ENCODE results near the gene TPI1. TPM values are rescaled to one million over a fixed set of nuclear protein-coding genes. Genes with fewer than 3 reads are reported as not detected.

Gene TPI1
- total RNA-seq, 4 donors from 2014 or later = 500 to 741 (median 604) TPM

- ATAC-seq (no peak), DNase-seq (no peak)
- Histone ChIP-seq H3K9me3 (no peaks in the 10 kb centered on the region), H3K4me1 (no peaks in the 10 kb centered on the region), H3K36me3 (no peaks in the 10 kb centered on the region), H3K27me3 (no peaks in the 10 kb centered on the region), H3K27ac (no peak overlapping the region), H3K4me3 (no peak overlapping the region)
- no peak for TF ChIP-seq POLR2A (IDR thresholded peaks at IDR 0.05)
- no peak for TF ChIP-seq CTCF (IDR thresholded peaks at IDR 0.05 in 4 of 5, conservative IDR thresholded peaks at IDR 0.05 in 1 of 5)
- in situ Hi-C loops (cut with MboI; ENCODE audit: low sequenced_read_pairs in 4 of 4) (loop anchor here in 1 of 4 donors (10.0 kb wide), 1 partner anchor 109 kb away; no protein-coding TSS in a partner anchor), intact Hi-C loops (cut with DNase I; ENCODE audit: low total_unique reads) (no loop called here)
Observed at GRCh38 chr12:6843118-6843902, 24.0 kb upstream of the TPI1 start.

- Histone ChIP-seq H3K27ac (no peak overlapping the region), H3K4me3 (no peak overlapping the region), H3K36me3 (no peaks in the 10 kb centered on the region), H3K27me3 (no peaks in the 10 kb centered on the region), H3K9me3 (no peaks in the 10 kb centered on the region), H3K4me1 (no peaks in the 10 kb centered on the region)
- in situ Hi-C loops (cut with MboI; ENCODE audit: low sequenced_read_pairs in 4 of 4) = loop anchor here in 1 of 4 donors (10.0 kb wide), 1 partner anchor 111 kb away; no protein-coding TSS in a partner anchor
- TF ChIP-seq POLR2A (IDR thresholded peaks at IDR 0.05) = no peak
- TF ChIP-seq CTCF (IDR thresholded peaks at IDR 0.05 in 4 of 5, conservative IDR thresholded peaks at IDR 0.05 in 1 of 5) = no peak
- no peak for ATAC-seq
- DNase-seq = no peak
- intact Hi-C loops (cut with DNase I; ENCODE audit: low total_unique reads) = no loop called here
Observed at GRCh38 chr12:6845395-6845794, 21.9 kb upstream of the TPI1 start.

- DNase-seq = no peak
- H3K4me1 ChIP-seq = peaks cover 0 to 5% of the 10 kb centered on the region in 2 donors
- no peak for TF ChIP-seq CTCF (IDR thresholded peaks at IDR 0.05 in 4 of 5, conservative IDR thresholded peaks at IDR 0.05 in 1 of 5)
- no peak for TF ChIP-seq POLR2A (IDR thresholded peaks at IDR 0.05)
- no peaks in the 10 kb centered on the region for H3K36me3 ChIP-seq
- no peak for ATAC-seq
- H3K27ac ChIP-seq = no peak overlapping the region
- H3K4me3 ChIP-seq = no peak overlapping the region
- H3K27me3 ChIP-seq = no peaks in the 10 kb centered on the region
- no peaks in the 10 kb centered on the region for H3K9me3 ChIP-seq
- intact Hi-C loops (cut with DNase I; ENCODE audit: low total_unique reads) = no loop called here
- in situ Hi-C loops (cut with MboI; ENCODE audit: low sequenced_read_pairs in 4 of 4) = loop anchor here in 1 of 4 donors (10.0 kb wide), 1 partner anchor 112 kb away; no protein-coding TSS in a partner anchor
Observed at GRCh38 chr12:6846316-6846869, 20.9 kb upstream of the TPI1 start.

GRCh38 chr12:6847676-6848075 lies 19.7 kb upstream of the TPI1 start:
- in situ Hi-C loops (cut with MboI; ENCODE audit: low sequenced_read_pairs in 4 of 4) (loop anchor here in 1 of 4 donors (10.0 kb wide), 1 partner anchor 113 kb away; no protein-coding TSS in a partner anchor), intact Hi-C loops (cut with DNase I; ENCODE audit: low total_unique reads) (no loop called here)
- H3K4me1 ChIP-seq = peaks cover 0 to 6% of the 10 kb centered on the region in 2 donors

More at GRCh38 chr12:6847676-6848075, 19.7 kb upstream of the TPI1 start:
- no peaks in the 10 kb centered on the region for H3K36me3 ChIP-seq
- no peaks in the 10 kb centered on the region for H3K9me3 ChIP-seq
- H3K27me3 ChIP-seq = no peaks in the 10 kb centered on the region
- TF ChIP-seq CTCF (IDR thresholded peaks at IDR 0.05 in 4 of 5, conservative IDR thresholded peaks at IDR 0.05 in 1 of 5) (no peak), POLR2A (IDR thresholded peaks at IDR 0.05) (no peak)
- no peak overlapping the region for H3K27ac ChIP-seq
- no peak for ATAC-seq
- no peak overlapping the region for H3K4me3 ChIP-seq
- DNase-seq = no peak
